HL-60 (cell line): Measurements from ENCODE around the gene PRR13.

Source experiments
- CTCF ChIP-seq: IDR thresholded peaks from one replicate; pipeline ENCODE4 v1.5.1; 2011; ENCODE audit warnings: low read length, control low read depth, inconsistent platforms; ENCODE audit not compliant: insufficient read depth
- GABPA ChIP-seq: IDR thresholded peaks from 2 replicates; pipeline ENCODE4 v1.6.1; 2012; ENCODE audit warnings: low read depth
- POLR2AphosphoS5 ChIP-seq: IDR thresholded peaks from 2 replicates; pipeline ENCODE4 v1.6.1; 2012; ENCODE audit warnings: low read depth
- REST ChIP-seq: IDR thresholded peaks from 2 replicates; pipeline ENCODE4 v1.6.1; 2012; ENCODE audit warnings: low read depth; ENCODE audit not compliant: insufficient replicate concordance

GRCh38 chr12:53479331-53479730 is 37.8 kb downstream of the PRR13 start:
- TF ChIP-seq CTCF (no peak), POLR2AphosphoS5 (no peak), REST (no peak), GABPA (no peak)
